Mucosa of rectum (tissue), 2 donors: Measurements from ENCODE around the gene NUP98.

ENCODE experiments used
- H3K27ac ChIP-seq, 2 donors: one replicate each; pipeline ENCODE4 v1.7.0; 2013; ENCODE audit warnings: inconsistent platforms in 2 of 2, low read depth in 2 of 2, low read length in 2 of 2
- H3K27me3 ChIP-seq, 2 donors: one replicate each; pipeline ENCODE4 v1.7.0; 2013; ENCODE audit warnings: low read length in 2 of 2; ENCODE audit not compliant: control insufficient read depth in 2 of 2, insufficient read depth in 2 of 2
- H3K36me3 ChIP-seq, 2 donors: one replicate each; pipeline ENCODE4 v1.7.0; 2013; ENCODE audit warnings: low read length in 2 of 2; ENCODE audit not compliant: control insufficient read depth in 2 of 2, insufficient read depth in 2 of 2
- H3K4me1 ChIP-seq, 2 donors: one replicate each; pipeline ENCODE4 v1.7.0; 2013; ENCODE audit warnings: low read length in 2 of 2, mild to moderate bottlenecking in 1 of 2; ENCODE audit not compliant: control insufficient read depth in 2 of 2, insufficient read depth in 2 of 2
- H3K4me3 ChIP-seq, 2 donors: one replicate each; pipeline ENCODE4 v1.7.0; 2013; ENCODE audit warnings: low read length in 2 of 2
- H3K9ac ChIP-seq, 2 donors: one replicate each; pipeline ENCODE4 v1.7.0; 2013; ENCODE audit warnings: low read length in 2 of 2, low read depth in 1 of 2, mild to moderate bottlenecking in 1 of 2
- H3K9me3 ChIP-seq, 2 donors: one replicate each; pipeline ENCODE4 v1.7.0; 2013; ENCODE audit warnings: low read length in 2 of 2; ENCODE audit not compliant: control insufficient read depth in 2 of 2
- donor health status: healthy.
- donor health status: Normal muscosa, but diverticular disease.

NUP98 gene

GRCh38 chr11:3745161-3745560, 52.2 kb downstream of the NUP98 start:
- Histone ChIP-seq H3K9me3 (no peaks in the 10 kb centered on the region), H3K9ac (no peak overlapping the region), H3K27me3 (no peaks in the 10 kb centered on the region), H3K4me3 (no peak overlapping the region), H3K36me3 (peaks cover 35 to 51% of the 10 kb centered on the region in 2 donors), H3K27ac (no peak overlapping the region), H3K4me1 (no peaks in the 10 kb centered on the region)

GRCh38 chr11:3738723-3739122, 58.6 kb downstream of the NUP98 start:
- Histone ChIP-seq H3K4me1 (no peaks in the 10 kb centered on the region), H3K36me3 (peaks cover 32 to 50% of the 10 kb centered on the region in 2 donors), H3K4me3 (no peak overlapping the region), H3K9ac (no peak overlapping the region), H3K27ac (no peak overlapping the region), H3K9me3 (no peaks in the 10 kb centered on the region), H3K27me3 (no peaks in the 10 kb centered on the region)

- Histone ChIP-seq H3K9ac (no peak overlapping the region), H3K4me1 (no peaks in the 10 kb centered on the region), H3K27me3 (no peaks in the 10 kb centered on the region), H3K9me3 (no peaks in the 10 kb centered on the region), H3K36me3 (peaks cover 37 to 48% of the 10 kb centered on the region in 2 donors), H3K27ac (no peak overlapping the region), H3K4me3 (no peak overlapping the region)
These were observed 59.1 kb downstream of the NUP98 start for GRCh38 chr11:3738241-3738640.

GRCh38 chr11:3737386-3737933, 59.9 kb downstream of the NUP98 start:
- H3K27ac ChIP-seq: no peak overlapping the region
- no peak overlapping the region for H3K4me3 ChIP-seq
- no peaks in the 10 kb centered on the region for H3K4me1 ChIP-seq
- H3K9ac ChIP-seq: no peak overlapping the region
- H3K27me3 ChIP-seq: no peaks in the 10 kb centered on the region
- no peaks in the 10 kb centered on the region for H3K9me3 ChIP-seq
- peaks cover 34 to 50% of the 10 kb centered on the region in 2 donors for H3K36me3 ChIP-seq

- no peaks in the 10 kb centered on the region for H3K9me3 ChIP-seq
- H3K27me3 ChIP-seq: no peaks in the 10 kb centered on the region
- no peak overlapping the region for H3K27ac ChIP-seq
- H3K4me3 ChIP-seq: no peak overlapping the region
- H3K36me3 ChIP-seq: peaks cover 34 to 53% of the 10 kb centered on the region in 2 donors
- no peaks in the 10 kb centered on the region for H3K4me1 ChIP-seq
- no peak overlapping the region for H3K9ac ChIP-seq
These were observed 60.5 kb downstream of the NUP98 start for GRCh38 chr11:3736816-3737215.

- Histone ChIP-seq H3K27me3 (no peaks in the 10 kb centered on the region), H3K9me3 (no peaks in the 10 kb centered on the region), H3K9ac (no peak overlapping the region), H3K4me1 (no peaks in the 10 kb centered on the region), H3K4me3 (no peak overlapping the region), H3K27ac (no peak overlapping the region), H3K36me3 (peaks cover 33 to 53% of the 10 kb centered on the region in 2 donors)
These were observed 61.5 kb downstream of the NUP98 start for GRCh38 chr11:3735827-3736226.

GRCh38 chr11:3732671-3733436, 64.5 kb downstream of the NUP98 start:
- no peaks in the 10 kb centered on the region for H3K27me3 ChIP-seq
- no peaks in the 10 kb centered on the region for H3K4me1 ChIP-seq
- H3K9me3 ChIP-seq: no peaks in the 10 kb centered on the region
- peaks cover 42 to 54% of the 10 kb centered on the region in 2 donors for H3K36me3 ChIP-seq
- no peak overlapping the region for H3K9ac ChIP-seq
- H3K4me3 ChIP-seq: no peak overlapping the region
- no peak overlapping the region for H3K27ac ChIP-seq

- H3K9ac ChIP-seq: no peak overlapping the region
- no peaks in the 10 kb centered on the region for H3K27me3 ChIP-seq
- H3K27ac ChIP-seq: no peak overlapping the region
- H3K36me3 ChIP-seq: peaks cover 41 to 70% of the 10 kb centered on the region in 2 donors
- H3K4me1 ChIP-seq: peaks cover 0 to 3% of the 10 kb centered on the region in 2 donors
- no peaks in the 10 kb centered on the region for H3K9me3 ChIP-seq
- no peak overlapping the region for H3K4me3 ChIP-seq
These were observed 74.2 kb downstream of the NUP98 start for GRCh38 chr11:3723014-3723708.

GRCh38 chr11:3722100-3722499, 75.3 kb downstream of the NUP98 start:
- no peaks in the 10 kb centered on the region for H3K27me3 ChIP-seq
- peaks cover 44 to 71% of the 10 kb centered on the region in 2 donors for H3K36me3 ChIP-seq
- H3K4me1 ChIP-seq: peaks cover 0 to 3% of the 10 kb centered on the region in 2 donors
- H3K4me3 ChIP-seq: no peak overlapping the region
- peak overlapping the region in 1 of 2 donors; percentile 32 for H3K27ac ChIP-seq
- no peak overlapping the region for H3K9ac ChIP-seq
- H3K9me3 ChIP-seq: no peaks in the 10 kb centered on the region

GRCh38 chr11:3720997-3721396, 76.4 kb downstream of the NUP98 start:
- Histone ChIP-seq H3K27ac (no peak overlapping the region), H3K4me3 (no peak overlapping the region), H3K27me3 (no peaks in the 10 kb centered on the region), H3K9ac (no peak overlapping the region), H3K9me3 (no peaks in the 10 kb centered on the region), H3K36me3 (peaks cover 47 to 77% of the 10 kb centered on the region in 2 donors), H3K4me1 (peaks cover 0 to 3% of the 10 kb centered on the region in 2 donors)
